ENCODE results near the gene SOCS1. TPM values are rescaled to one million over a fixed set of nuclear protein-coding genes. Genes with fewer than 3 reads are reported as not detected.

SOCS1 gene
- total and polyA plus RNA-seq, 9 of the 15 experiments (the other 6 are each of a cell fraction or from before 2014, with no cell fraction given), result 0.04 to 7.5 (median 2.3) TPM

- no peak for TF ChIP-seq MGA (IDR thresholded peaks at IDR 0.05)
- TF ChIP-seq RBM25 (IDR thresholded peaks at IDR 0.05; ENCODE audit: low read depth, low read length, severe bottlenecking), result peak; percentile 45
- no peak for TF ChIP-seq DEAF1 (CRISPR knock-in tag; IDR thresholded peaks at IDR 0.05)
- no peak for TF ChIP-seq RAD51 (IDR thresholded peaks at IDR 0.05; ENCODE audit: borderline replicate concordance, low read depth)
- peak; percentile 31; the same call in 1 of the 2 replicates for TF ChIP-seq ETV1 (tag; conservative IDR thresholded peaks at IDR 0.05; ENCODE audit: low read depth)
- no peak for TF ChIP-seq TFAM (CRISPR knock-in tag; conservative IDR thresholded peaks at IDR 0.05)
- no peak for TF ChIP-seq TBP (optimal IDR thresholded peaks at IDR 0.05; ENCODE audit: low read depth, low read length)
Observed at GRCh38 chr16:11264155-11264832, 8.3 kb upstream of the SOCS1 start (continued).

Data from K562 (cell line).